Ovary (tissue), 3 donors: Measurements from ENCODE around the gene FAM222A.

Source experiments
- POLR2A ChIP-seq: fragments of 450-650 bp; IDR thresholded peaks from one replicate; pipeline ENCODE4 v1.6.1; 2017; ENCODE audit warnings: antibody characterized with exemption, mild to moderate bottlenecking, moderate library complexity
- TF ChIP-seq, protein P1 (sequence below), 3 donors: fragments of 450-650 bp in 2 of 3; fragments of 200-600 bp in 1 of 3; IDR thresholded peaks; one replicate each; pipeline versions ENCODE4 v1.5.1 to v1.8.0; 2016 to 2022; ENCODE audit warnings: antibody characterized with exemption in 3 of 3, mild to moderate bottlenecking in 1 of 3
- donor health status: DM: no; HTN: no; CAD: no.

DNA sequence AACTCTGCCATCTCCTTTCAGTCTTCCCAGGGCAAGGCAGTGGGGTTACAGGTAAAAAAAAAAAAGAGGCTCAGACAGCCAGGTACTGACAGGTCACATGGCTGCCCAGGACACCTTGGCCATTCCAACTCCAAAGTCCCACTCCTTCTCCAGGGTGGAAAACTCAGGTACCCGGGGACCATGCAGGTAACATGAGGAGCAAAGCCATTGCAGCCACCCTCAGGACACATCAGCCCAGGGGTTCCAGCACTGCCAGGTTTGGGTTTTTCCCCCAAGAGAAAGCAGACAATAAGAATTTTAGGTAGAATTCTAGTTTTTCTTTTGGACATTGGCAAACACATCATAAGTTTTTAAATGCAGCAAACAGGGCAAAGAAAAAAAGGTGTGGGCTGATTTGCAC lies 15.3 kb downstream of the FAM222A start:
- TF ChIP-seq, protein P1, sequence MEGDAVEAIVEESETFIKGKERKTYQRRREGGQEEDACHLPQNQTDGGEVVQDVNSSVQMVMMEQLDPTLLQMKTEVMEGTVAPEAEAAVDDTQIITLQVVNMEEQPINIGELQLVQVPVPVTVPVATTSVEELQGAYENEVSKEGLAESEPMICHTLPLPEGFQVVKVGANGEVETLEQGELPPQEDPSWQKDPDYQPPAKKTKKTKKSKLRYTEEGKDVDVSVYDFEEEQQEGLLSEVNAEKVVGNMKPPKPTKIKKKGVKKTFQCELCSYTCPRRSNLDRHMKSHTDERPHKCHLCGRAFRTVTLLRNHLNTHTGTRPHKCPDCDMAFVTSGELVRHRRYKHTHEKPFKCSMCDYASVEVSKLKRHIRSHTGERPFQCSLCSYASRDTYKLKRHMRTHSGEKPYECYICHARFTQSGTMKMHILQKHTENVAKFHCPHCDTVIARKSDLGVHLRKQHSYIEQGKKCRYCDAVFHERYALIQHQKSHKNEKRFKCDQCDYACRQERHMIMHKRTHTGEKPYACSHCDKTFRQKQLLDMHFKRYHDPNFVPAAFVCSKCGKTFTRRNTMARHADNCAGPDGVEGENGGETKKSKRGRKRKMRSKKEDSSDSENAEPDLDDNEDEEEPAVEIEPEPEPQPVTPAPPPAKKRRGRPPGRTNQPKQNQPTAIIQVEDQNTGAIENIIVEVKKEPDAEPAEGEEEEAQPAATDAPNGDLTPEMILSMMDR (IDR thresholded peaks at IDR 0.05) = no peak
- TF ChIP-seq POLR2A = no peak
